Spleen (tissue), 7 donors: ENCODE data around the gene GRIN3B.

Experiments
- POLR2A ChIP-seq, 3 donors: fragments of 450-650 bp; IDR thresholded peaks; one replicate each; pipeline ENCODE4 v1.5.1; 2017; ENCODE audit warnings: antibody characterized with exemption in 3 of 3, mild to moderate bottlenecking in 1 of 3
- POLR2AphosphoS5 ChIP-seq, 3 donors: sonication (generic); formaldehyde crosslinking; IDR thresholded peaks; one replicate each; pipeline ENCODE4 v1.5.1; 2017; ENCODE audit warnings: antibody characterized with exemption in 3 of 3
- TF ChIP-seq, protein P1 (sequence below), 11 experiments: fragments of 200-600 bp in 7 of 11; fragments of 450-650 bp in 4 of 11; sonication (generic) in 4 of 11; IDR thresholded peaks in 8 of 11; conservative IDR thresholded peaks in 3 of 11; 1 replicate in 7 of 11; 2 replicates in 4 of 11; pipeline versions ENCODE4 v1.4.0 to v1.8.0; 2016 to 2021; ENCODE audit warnings: antibody characterized with exemption in 11 of 11, inconsistent platforms in 4 of 11, mild to moderate bottlenecking in 1 of 11
- donor health status: DM: no; HTN: no; CAD: no; lungs with moderate emphysema.
- donor health status: DM: no; HTN: no; CAD: no.
- donor health status: DM: no; HTN: no; CAD: no.

DNA sequence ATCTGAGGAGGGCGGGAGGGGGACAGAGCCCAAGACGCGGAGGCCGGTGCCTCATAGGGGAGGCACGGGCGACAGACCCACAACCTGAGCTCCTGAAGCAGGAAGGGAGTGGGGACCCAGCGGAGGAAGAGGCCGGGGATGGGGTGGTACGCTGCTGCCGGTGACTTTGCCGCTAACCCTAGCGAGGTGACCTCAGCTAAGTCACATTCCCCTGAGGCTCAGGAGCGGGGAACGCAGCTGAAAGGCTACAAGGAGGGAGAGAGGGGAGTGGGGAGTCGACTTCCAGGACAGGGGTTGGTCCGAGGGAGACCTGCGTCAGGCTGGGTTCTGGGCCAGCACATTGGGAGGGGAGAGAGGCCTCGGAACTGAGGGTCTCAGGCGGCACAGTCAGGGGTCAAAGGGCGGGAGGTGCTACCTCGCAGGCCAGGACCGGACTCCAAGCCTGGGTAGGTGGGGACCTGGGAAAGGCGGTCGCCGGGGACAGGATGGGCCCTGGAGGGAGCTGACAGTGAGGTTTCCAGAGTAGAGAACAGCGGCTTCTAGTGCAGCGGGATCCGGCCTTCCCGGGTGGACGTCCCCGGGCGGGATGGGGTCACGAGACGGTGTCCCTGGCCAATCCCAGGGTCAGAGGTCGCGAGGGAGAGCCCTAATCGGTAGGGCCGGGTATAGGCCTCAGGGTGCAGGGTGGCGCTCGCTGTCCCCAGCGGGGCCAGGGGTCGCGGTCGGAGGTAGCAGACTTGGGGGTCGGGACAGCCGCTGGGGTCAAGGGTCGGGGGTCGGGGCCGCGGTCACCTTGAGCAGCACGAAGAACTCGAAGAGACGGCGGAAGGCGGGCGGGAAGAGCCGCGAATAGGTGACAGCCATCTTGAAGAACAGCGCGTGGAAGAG is 20.0 kb downstream of the GRIN3B start:
- TF ChIP-seq, protein P1, sequence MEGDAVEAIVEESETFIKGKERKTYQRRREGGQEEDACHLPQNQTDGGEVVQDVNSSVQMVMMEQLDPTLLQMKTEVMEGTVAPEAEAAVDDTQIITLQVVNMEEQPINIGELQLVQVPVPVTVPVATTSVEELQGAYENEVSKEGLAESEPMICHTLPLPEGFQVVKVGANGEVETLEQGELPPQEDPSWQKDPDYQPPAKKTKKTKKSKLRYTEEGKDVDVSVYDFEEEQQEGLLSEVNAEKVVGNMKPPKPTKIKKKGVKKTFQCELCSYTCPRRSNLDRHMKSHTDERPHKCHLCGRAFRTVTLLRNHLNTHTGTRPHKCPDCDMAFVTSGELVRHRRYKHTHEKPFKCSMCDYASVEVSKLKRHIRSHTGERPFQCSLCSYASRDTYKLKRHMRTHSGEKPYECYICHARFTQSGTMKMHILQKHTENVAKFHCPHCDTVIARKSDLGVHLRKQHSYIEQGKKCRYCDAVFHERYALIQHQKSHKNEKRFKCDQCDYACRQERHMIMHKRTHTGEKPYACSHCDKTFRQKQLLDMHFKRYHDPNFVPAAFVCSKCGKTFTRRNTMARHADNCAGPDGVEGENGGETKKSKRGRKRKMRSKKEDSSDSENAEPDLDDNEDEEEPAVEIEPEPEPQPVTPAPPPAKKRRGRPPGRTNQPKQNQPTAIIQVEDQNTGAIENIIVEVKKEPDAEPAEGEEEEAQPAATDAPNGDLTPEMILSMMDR (IDR thresholded peaks at IDR 0.05 in 8 of 11, conservative IDR thresholded peaks at IDR 0.05 in 3 of 11) = no peak
- TF ChIP-seq POLR2A (IDR thresholded peaks at IDR 0.05) = no peak
- no peak for TF ChIP-seq POLR2AphosphoS5 (IDR thresholded peaks at IDR 0.05)
